MM.1S (cell line): Measurements from ENCODE around the gene STMN3.

Experiments
- DNase-seq: peaks from one replicate; pipeline ENCODE4 v3.0.0-alpha.2; 2015
- H2AFZ ChIP-seq: fragments of 300-600 bp; sonication (generic); 2 replicates; pipeline ENCODE4 v1.6.0; 2016; ENCODE audit warnings: antibody characterized with exemption, low read length
- H3F3A ChIP-seq: fragments of 300-600 bp; sonication (generic); 2 replicates; pipeline ENCODE4 v1.6.1; 2016; ENCODE audit warnings: mild to moderate bottlenecking, antibody characterized with exemption, low read length, moderate library complexity, mixed read lengths; ENCODE audit not compliant: insufficient read depth
- H3K27ac ChIP-seq: fragments of 300-600 bp; sonication (generic); 2 replicates; pipeline ENCODE4 v1.5.1; 2016; ENCODE audit warnings: mild to moderate bottlenecking, low read length
- H3K27me3 ChIP-seq: fragments of 300-600 bp; sonication (generic); replicated peaks from 2 replicates; pipeline ENCODE4 v1.6.0; 2016; ENCODE audit warnings: low read length; ENCODE audit not compliant: insufficient read depth
- H3K36me3 ChIP-seq: fragments of 300-600 bp; sonication (generic); replicated peaks from 2 replicates; pipeline ENCODE4 v1.6.1; 2016; ENCODE audit warnings: mild to moderate bottlenecking, low read length, mixed read lengths; ENCODE audit not compliant: insufficient read depth
- H3K4me1 ChIP-seq: fragments of 300-600 bp; sonication (generic); 2 replicates; pipeline ENCODE4 v1.6.1; 2016; ENCODE audit warnings: low read length, mixed read lengths
- H3K4me2 ChIP-seq: fragments of 300-600 bp; sonication (generic); 2 replicates; pipeline ENCODE4 v1.6.0; 2016; ENCODE audit warnings: low read depth, low read length
- H3K4me3 ChIP-seq: fragments of 300-600 bp; sonication (generic); 2 replicates; pipeline ENCODE4 v1.5.1; 2016; ENCODE audit warnings: low read length, mixed read lengths
- H3K79me2 ChIP-seq: fragments of 300-600 bp; sonication (generic); 2 replicates; pipeline ENCODE4 v1.6.1; 2016; ENCODE audit warnings: mixed run types, low read length, mixed read lengths
- H3K9ac ChIP-seq: fragments of 300-600 bp; sonication (generic); 2 replicates; pipeline ENCODE4 v1.6.1; 2016; ENCODE audit warnings: low read length, mixed read lengths
- H3K9me2 ChIP-seq: fragments of 300-600 bp; sonication (generic); replicated peaks from 2 replicates; pipeline ENCODE4 v1.6.1; 2016; ENCODE audit warnings: mild to moderate bottlenecking, low read length, mixed read lengths; ENCODE audit not compliant: insufficient read depth
- H3K9me3 ChIP-seq: fragments of 300-600 bp; sonication (generic); replicated peaks from 2 replicates; pipeline ENCODE4 v1.6.1; 2016; ENCODE audit warnings: mild to moderate bottlenecking, low read length, mixed read lengths; ENCODE audit not compliant: insufficient read depth
- H4K20me1 ChIP-seq: fragments of 300-600 bp; sonication (generic); 2 replicates; pipeline ENCODE4 v1.6.1; 2016; ENCODE audit warnings: mild to moderate bottlenecking, low read length, moderate library complexity, mixed read lengths; ENCODE audit not compliant: insufficient read depth
- CTCF ChIP-seq: fragments of 300-600 bp; sonication (generic); IDR thresholded peaks from 2 replicates; pipeline ENCODE4 v1.5.1; 2016; ENCODE audit warnings: antibody characterized with exemption, low read length, mixed read lengths
- EZH2 ChIP-seq: fragments of 300-600 bp; sonication (generic); optimal IDR thresholded peaks from 2 replicates; pipeline ENCODE3; 2017; ENCODE audit warnings: low read depth, mild to moderate bottlenecking, antibody characterized with exemption, low read length, mixed read lengths
- EZH2phosphoT487 ChIP-seq: fragments of 300-600 bp; sonication (generic); IDR thresholded peaks from 2 replicates; pipeline ENCODE4 v1.6.1; 2018; ENCODE audit warnings: antibody characterized with exemption, low read length

Gene STMN3

DNA sequence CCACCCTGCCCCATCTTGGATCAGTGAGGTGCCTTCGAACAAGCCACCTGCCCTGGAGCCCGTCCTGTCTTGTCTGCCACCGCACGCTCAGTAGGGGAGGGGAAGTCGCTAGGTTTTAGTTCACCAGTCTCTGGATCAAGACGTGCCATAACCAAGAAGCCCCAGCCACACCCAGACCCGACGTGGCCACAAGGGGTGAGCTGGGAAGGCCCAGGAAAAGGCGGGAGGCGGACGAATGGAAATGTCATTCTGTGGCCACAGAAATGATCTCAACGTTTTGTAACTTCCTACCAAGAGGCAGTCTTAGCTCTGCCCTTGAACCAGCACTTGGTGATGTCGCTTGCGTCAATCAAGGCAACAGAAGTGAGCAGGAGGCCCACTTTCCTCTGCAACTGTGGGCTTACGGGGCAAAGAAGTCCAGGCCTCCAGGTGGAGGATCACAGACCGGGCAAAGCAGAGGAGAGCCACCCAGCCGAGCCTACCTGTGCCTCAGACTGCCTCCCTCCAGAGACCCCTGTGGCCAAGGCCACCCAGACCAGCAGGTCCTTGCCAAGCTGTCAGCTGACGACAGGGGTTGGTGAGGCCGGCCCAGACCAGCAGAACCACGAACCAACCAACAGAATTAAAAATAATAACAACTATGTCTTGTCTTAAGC, 40.8 kb downstream of the STMN3 start:
- Histone ChIP-seq H3K27ac (no peak overlapping the region), H3K4me1 (no peaks in the 10 kb centered on the region), H3K27me3 (no peaks in the 10 kb centered on the region), H4K20me1 (no peaks in the 10 kb centered on the region), H3K36me3 (no peaks in the 10 kb centered on the region), H3K79me2 (peaks cover 36% of the 10 kb centered on the region), H3K9ac (no peak overlapping the region), H2AFZ (no peak overlapping the region), H3K4me3 (no peak overlapping the region), H3K4me2 (no peak overlapping the region), H3K9me3 (no peaks in the 10 kb centered on the region), H3K9me2 (no peaks in the 10 kb centered on the region), H3F3A (no peaks in the 10 kb centered on the region)
- DNase-seq = no peak
- TF ChIP-seq EZH2phosphoT487 = no peak
- TF ChIP-seq EZH2 = no peak
- TF ChIP-seq CTCF = no peak

DNA sequence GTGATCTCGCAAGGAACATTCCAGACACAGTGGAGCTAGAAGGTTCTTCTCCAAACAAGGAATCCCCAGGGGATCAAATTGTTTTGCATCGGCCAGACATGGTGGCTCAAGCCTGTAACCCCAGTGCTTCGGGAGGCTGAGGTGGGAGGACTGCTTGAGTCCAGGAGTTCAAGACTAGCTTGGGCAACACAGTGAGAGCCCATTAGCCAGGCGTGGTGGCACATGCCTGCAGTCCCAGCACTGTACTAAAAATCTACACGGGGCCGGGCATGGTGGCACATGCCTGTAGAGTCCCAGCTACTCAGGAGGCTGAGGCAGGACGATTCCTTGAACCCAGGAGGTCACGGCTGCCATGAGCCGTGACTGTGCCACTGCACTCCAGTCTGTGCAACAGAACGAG, 41.6 kb downstream of the STMN3 start:
- H3K36me3 ChIP-seq = no peaks in the 10 kb centered on the region
- no peaks in the 10 kb centered on the region for H3K9me2 ChIP-seq
- no peaks in the 10 kb centered on the region for H3K9me3 ChIP-seq
- peaks cover 41% of the 10 kb centered on the region for H3K79me2 ChIP-seq
- H4K20me1 ChIP-seq = no peaks in the 10 kb centered on the region
- no peak overlapping the region for H3K4me2 ChIP-seq
- H3K9ac ChIP-seq = no peak overlapping the region
- no peak overlapping the region for H3K4me3 ChIP-seq
- no peaks in the 10 kb centered on the region for H3F3A ChIP-seq
- no peak overlapping the region for H3K27ac ChIP-seq
- DNase-seq = no peak
- no peaks in the 10 kb centered on the region for H3K4me1 ChIP-seq
- TF ChIP-seq CTCF = no peak
- no peak for TF ChIP-seq EZH2
- TF ChIP-seq EZH2phosphoT487 = no peak
- no peaks in the 10 kb centered on the region for H3K27me3 ChIP-seq
- H2AFZ ChIP-seq = no peak overlapping the region

GRCh38 chr20:63610581-63611435, 42.4 kb downstream of the STMN3 start:
- Histone ChIP-seq H3K4me3 (no peak overlapping the region), H3K36me3 (no peaks in the 10 kb centered on the region), H3K4me2 (no peak overlapping the region), H3K9me2 (no peaks in the 10 kb centered on the region), H2AFZ (no peak overlapping the region), H3F3A (no peaks in the 10 kb centered on the region), H4K20me1 (no peaks in the 10 kb centered on the region), H3K9me3 (no peaks in the 10 kb centered on the region), H3K9ac (no peak overlapping the region), H3K27me3 (no peaks in the 10 kb centered on the region), H3K4me1 (no peaks in the 10 kb centered on the region), H3K79me2 (peaks cover 43% of the 10 kb centered on the region), H3K27ac (no peak overlapping the region)
- DNase-seq = no peak
- TF ChIP-seq CTCF (no peak), EZH2phosphoT487 (no peak), EZH2 (no peak)
